ENCODE measurements around the gene RPS26. TPM values are rescaled to one million over a fixed set of nuclear protein-coding genes. Genes with fewer than 3 reads are reported as not detected.
"Not testable (repeated sequence)": the region's sequence is repeated elsewhere in the genome, so short reads cannot be mapped to it uniquely, and the experiment has no call there.

The RPS26 gene
- total RNA-seq, 1 donor, result 459 TPM

DNA sequence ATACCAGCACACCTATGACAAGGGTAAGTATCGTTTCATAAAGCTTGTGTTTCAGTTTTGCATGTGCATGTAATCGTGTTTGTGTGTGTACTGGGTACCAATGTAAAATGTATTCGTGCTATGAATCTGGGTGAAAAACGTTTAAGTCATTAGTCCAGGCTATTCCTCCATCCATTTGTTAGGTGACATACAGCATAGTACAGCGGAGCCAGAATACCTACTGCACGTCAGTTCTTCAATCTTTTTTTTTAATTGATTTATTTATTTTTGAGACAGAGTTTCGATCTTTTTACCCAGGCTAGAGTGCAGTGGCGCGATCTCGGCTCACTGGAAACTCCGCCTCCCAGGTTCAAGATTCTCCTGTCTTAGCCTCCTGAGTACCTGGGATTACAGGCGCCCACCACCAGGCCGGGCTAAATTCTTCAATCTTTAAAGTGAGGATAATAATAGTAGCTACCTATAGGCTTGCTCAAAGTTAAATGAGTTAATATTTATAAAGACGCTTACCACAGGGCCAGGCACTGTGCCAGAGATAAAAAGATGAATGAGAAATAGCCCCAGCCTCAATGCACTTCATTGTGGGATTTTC, 661 bp upstream of the RPS26 start:
- peak overlapping the region; percentile 80 for H3K4me2 ChIP-seq (ENCODE audit: insufficient read depth, low read length)
- H3K27ac ChIP-seq (ENCODE audit: low read depth, low read length), result peak overlapping the region; percentile 38
- H3K27me3 ChIP-seq (ENCODE audit: insufficient read depth, low read length), result no peaks in the 10 kb centered on the region
- TF ChIP-seq, protein P1, sequence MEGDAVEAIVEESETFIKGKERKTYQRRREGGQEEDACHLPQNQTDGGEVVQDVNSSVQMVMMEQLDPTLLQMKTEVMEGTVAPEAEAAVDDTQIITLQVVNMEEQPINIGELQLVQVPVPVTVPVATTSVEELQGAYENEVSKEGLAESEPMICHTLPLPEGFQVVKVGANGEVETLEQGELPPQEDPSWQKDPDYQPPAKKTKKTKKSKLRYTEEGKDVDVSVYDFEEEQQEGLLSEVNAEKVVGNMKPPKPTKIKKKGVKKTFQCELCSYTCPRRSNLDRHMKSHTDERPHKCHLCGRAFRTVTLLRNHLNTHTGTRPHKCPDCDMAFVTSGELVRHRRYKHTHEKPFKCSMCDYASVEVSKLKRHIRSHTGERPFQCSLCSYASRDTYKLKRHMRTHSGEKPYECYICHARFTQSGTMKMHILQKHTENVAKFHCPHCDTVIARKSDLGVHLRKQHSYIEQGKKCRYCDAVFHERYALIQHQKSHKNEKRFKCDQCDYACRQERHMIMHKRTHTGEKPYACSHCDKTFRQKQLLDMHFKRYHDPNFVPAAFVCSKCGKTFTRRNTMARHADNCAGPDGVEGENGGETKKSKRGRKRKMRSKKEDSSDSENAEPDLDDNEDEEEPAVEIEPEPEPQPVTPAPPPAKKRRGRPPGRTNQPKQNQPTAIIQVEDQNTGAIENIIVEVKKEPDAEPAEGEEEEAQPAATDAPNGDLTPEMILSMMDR (IDR thresholded peaks at IDR 0.05; ENCODE audit: extremely low read depth, low read depth, low read length), result no peak
- no peaks in the 10 kb centered on the region for H3K9me3 ChIP-seq (ENCODE audit: low read depth, low read length)
- no peak for DNase-seq (ENCODE audit: insufficient read length, low spot score, missing footprints)
- peaks cover 16% of the 10 kb centered on the region for H3K4me1 ChIP-seq (ENCODE audit: insufficient read depth, low read length)
- peaks cover 19% of the 10 kb centered on the region for H4K20me1 ChIP-seq (ENCODE audit: insufficient read depth, low read length)
- H3K4me3 ChIP-seq (ENCODE audit: insufficient read depth, low read length), result peak overlapping the region; percentile 95
- peaks cover 36% of the 10 kb centered on the region for H3K36me3 ChIP-seq (ENCODE audit: insufficient read depth, low read length)
- peaks cover 21% of the 10 kb centered on the region for H3K79me2 ChIP-seq (ENCODE audit: insufficient read depth, low read length)
- peak overlapping the region; percentile 73 for H2AFZ ChIP-seq (ENCODE audit: low read length)

DNA sequence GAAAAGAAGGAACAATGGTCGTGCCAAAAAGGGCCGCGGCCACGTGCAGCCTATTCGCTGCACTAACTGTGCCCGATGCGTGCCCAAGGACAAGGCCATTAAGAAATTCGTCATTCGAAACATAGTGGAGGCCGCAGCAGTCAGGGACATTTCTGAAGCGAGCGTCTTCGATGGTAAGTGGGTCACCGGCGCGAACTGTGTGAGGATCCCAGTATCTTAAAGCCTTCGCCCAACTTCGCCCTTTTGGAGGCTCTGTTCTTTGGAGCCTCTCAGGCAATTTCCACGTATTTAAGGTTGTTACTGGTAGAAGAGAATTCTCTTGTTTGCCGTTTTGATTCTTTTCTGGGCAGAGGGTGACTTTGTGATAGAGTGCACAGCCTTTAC, 704 bp downstream of the RPS26 start:
- Histone ChIP-seq H4K20me1 (ENCODE audit: insufficient read depth, low read length) (peaks cover 19% of the 10 kb centered on the region), H3K4me3 (ENCODE audit: insufficient read depth, low read length) (peak overlapping the region; percentile 95), H3K79me2 (ENCODE audit: insufficient read depth, low read length) (peaks cover 21% of the 10 kb centered on the region), H3K36me3 (ENCODE audit: insufficient read depth, low read length) (peaks cover 37% of the 10 kb centered on the region), H3K27ac (ENCODE audit: low read depth, low read length) (peak overlapping the region; percentile 90), H3K4me2 (ENCODE audit: insufficient read depth, low read length) (peak overlapping the region; percentile 80), H3K4me1 (ENCODE audit: insufficient read depth, low read length) (peaks cover 24% of the 10 kb centered on the region)
- DNase-seq (ENCODE audit: insufficient read length, low spot score, missing footprints); H3K27me3 ChIP-seq (ENCODE audit: insufficient read depth, low read length); H3K9me3 ChIP-seq (ENCODE audit: low read depth, low read length); H2AFZ ChIP-seq (ENCODE audit: low read length): not testable (repeated sequence)

DNA sequence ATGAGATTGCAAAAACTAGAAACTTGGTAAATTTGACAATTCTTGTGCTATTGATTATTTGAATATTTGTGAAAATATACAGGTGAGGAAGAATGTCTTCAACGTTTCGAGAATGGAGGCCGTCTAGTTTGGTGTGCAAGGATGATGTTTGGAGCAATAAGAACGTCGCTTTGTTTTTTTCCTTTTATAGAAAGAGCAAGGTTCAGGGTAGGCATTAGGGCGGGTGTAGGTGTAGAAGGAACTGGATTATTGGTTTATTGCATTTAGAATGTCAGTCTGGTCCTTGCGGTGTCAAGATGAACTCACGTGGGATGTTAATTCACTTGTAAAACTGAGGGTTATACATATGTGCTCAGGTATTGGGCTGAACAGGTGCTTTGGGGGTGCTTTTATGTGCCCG, 1.1 kb downstream of the RPS26 start:
- Histone ChIP-seq H3K9me3 (ENCODE audit: low read depth, low read length) (no peaks in the 10 kb centered on the region), H4K20me1 (ENCODE audit: insufficient read depth, low read length) (peaks cover 19% of the 10 kb centered on the region), H3K4me1 (ENCODE audit: insufficient read depth, low read length) (peaks cover 24% of the 10 kb centered on the region), H3K36me3 (ENCODE audit: insufficient read depth, low read length) (peaks cover 37% of the 10 kb centered on the region), H3K4me3 (ENCODE audit: insufficient read depth, low read length) (peak overlapping the region; percentile 95), H3K27me3 (ENCODE audit: insufficient read depth, low read length) (no peaks in the 10 kb centered on the region), H3K79me2 (ENCODE audit: insufficient read depth, low read length) (peaks cover 21% of the 10 kb centered on the region), H3K4me2 (ENCODE audit: insufficient read depth, low read length) (peak overlapping the region; percentile 80), H2AFZ (ENCODE audit: low read length) (no peak overlapping the region), H3K27ac (ENCODE audit: low read depth, low read length) (peak overlapping the region; percentile 90)
- TF ChIP-seq, protein P1 (IDR thresholded peaks at IDR 0.05; ENCODE audit: extremely low read depth, low read depth, low read length), result no peak
- no peak for DNase-seq (ENCODE audit: insufficient read length, low spot score, missing footprints)

DNA sequence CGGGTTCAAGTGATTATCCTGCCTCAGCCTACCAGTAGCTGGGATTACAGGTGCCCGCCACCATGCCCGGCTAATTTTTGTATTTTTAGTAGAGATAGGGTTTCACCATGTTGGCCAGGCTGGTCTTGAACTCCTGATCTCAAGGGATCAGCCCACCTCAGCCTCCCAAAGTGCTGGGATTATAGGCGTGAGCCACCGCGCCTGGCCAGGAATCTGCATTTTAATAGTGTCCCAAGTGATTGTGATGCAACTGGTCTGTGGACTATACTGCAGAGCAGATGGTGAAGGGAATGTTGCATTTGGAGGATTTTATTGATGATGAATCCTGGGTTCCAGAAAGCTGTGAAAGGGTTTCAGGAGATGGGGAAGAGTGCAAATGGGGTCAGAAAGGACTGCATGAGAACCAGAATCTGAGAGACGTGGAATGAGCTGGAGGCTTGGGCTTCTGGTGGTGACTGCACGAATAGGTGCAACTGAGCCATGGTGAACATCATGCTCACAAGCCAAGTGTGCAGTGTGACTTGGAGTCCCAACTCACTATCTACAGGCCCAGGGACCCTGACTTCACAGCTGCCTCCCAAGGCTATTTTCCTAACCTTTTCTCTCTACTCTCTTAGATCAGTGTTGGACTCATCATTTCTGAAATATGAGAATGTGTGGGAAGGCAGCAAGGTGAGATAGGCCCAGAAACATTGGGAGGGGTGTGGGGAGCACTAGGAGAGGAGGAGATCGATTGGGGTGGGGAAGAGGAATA, 4.5 kb downstream of the RPS26 start:
- TF ChIP-seq, protein P1 (IDR thresholded peaks at IDR 0.05; ENCODE audit: extremely low read depth, low read depth, low read length), result no peak
- no peaks in the 10 kb centered on the region for H3K9me3 ChIP-seq (ENCODE audit: low read depth, low read length)
- no peak overlapping the region for H3K4me2 ChIP-seq (ENCODE audit: insufficient read depth, low read length)
- H2AFZ ChIP-seq (ENCODE audit: low read length), result no peak overlapping the region
- no peaks in the 10 kb centered on the region for H3K27me3 ChIP-seq (ENCODE audit: insufficient read depth, low read length)
- peaks cover 20% of the 10 kb centered on the region for H3K4me1 ChIP-seq (ENCODE audit: insufficient read depth, low read length)
- H3K27ac ChIP-seq (ENCODE audit: low read depth, low read length), result peak overlapping the region; percentile 50
- peaks cover 37% of the 10 kb centered on the region for H3K36me3 ChIP-seq (ENCODE audit: insufficient read depth, low read length)
- peaks cover 21% of the 10 kb centered on the region for H3K79me2 ChIP-seq (ENCODE audit: insufficient read depth, low read length)
- H4K20me1 ChIP-seq (ENCODE audit: insufficient read depth, low read length), result peaks cover 19% of the 10 kb centered on the region
- no peak for DNase-seq (ENCODE audit: insufficient read length, low spot score, missing footprints)
- no peak overlapping the region for H3K4me3 ChIP-seq (ENCODE audit: insufficient read depth, low read length)

Data from osteoblast (primary cell).